C1 segment of cervical spinal cord (tissue), 14 donors: ENCODE data around the gene HNRNPC.
"Not testable (repeated sequence)": the region's sequence is repeated elsewhere in the genome, so short reads cannot be mapped to it uniquely, and the experiment has no call there.

Experiments
- DNase-seq, 14 donors: peaks; one replicate each; lab custom pipeline; 2025; lab: John Stamatoyannopoulos, UW

Gene HNRNPC

GRCh38 chr14:21213652-21214051 lies 55.6 kb downstream of the HNRNPC start:
- no peak for DNase-seq

GRCh38 chr14:21212824-21213223 lies 56.4 kb downstream of the HNRNPC start:
- DNase-seq: not testable (repeated sequence)

DNA sequence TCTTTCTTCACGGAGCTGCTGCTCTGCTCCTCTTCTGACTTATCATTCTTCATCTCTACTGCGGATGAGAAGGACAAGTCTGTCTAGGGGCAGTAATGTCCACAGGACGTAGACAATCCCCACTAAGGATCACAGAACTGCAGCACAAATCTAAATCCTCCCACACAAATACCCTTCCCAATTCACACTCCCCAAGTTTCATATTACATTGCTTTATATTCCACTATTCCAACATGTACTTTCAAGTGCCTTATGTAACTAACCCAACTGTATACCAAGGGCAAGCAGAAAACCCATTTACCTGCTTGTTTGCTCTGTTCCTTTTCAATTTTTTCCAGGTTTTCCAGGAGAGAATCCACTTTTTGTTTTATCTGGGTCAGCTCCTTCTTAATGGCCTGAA lies 57.7 kb downstream of the HNRNPC start:
- DNase-seq: no peak

GRCh38 chr14:21210023-21210422 lies 59.2 kb downstream of the HNRNPC start:
- DNase-seq: no peak

GRCh38 chr14:21209185-21209584 lies 60.1 kb downstream of the HNRNPC start:
- DNase-seq: no peak

DNA sequence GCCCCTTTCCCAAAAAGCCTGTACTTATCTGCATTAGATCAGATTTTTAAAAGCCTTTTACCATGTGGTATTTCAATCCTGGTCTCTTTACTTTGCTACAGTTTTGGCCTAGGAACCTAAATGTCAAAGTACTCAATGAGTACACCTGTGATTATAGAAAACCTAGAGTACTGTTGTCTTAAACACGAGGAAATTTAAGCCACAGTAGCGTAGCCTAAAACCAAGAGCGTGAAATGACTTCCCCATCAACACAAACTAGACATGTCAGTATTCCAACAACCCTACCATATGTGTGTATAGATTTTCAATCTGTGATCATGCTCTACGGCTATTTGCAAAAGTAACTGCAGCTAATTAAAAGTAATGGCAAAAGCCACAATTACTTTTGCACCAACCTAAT lies 60.7 kb downstream of the HNRNPC start:
- no peak for DNase-seq

- DNase-seq: no peak
These were observed 62.2 kb downstream of the HNRNPC start for GRCh38 chr14:21206753-21207684.

DNA sequence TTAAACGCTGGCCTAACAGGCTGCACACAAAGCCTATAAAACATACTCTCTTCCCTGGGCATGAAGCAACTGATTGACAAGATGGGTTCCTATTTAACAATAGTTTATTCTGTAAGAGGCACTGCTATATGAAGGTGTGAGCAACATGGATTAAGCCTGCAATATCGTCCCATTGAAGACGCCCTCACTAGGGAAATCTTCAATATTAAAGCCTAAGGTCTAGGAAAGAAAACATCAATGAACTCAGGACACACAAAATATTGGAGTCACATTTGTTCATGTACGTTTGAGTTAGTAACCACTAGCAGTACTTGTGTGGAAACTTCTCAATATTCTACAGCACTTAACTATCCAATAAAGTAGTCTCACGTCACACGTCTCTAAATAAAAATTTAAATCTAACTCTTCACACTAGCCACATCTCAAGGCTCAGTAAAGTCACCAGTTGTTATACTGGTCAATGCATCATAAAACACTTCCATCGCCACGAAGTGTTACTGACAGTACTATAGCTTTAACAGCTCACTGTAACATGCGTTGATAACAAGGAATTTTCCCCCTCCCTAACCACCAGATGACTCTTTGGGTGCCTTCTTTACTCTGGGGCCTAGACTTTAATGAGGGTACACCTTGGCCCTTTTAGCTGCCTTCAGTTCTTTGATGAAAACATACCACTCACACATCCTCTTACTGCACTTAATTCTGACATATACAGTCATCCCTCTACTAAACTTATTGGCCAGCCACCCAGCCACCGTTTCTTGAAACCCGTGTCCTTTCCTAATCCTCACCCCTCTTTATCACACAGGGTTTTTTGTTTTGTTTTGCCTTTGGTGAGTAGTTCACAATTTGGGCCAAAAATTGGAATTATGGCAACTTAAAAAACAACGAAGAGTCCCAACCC lies 63.3 kb downstream of the HNRNPC start:
- no peak for DNase-seq

- no peak for DNase-seq
These were observed 64.1 kb downstream of the HNRNPC start for GRCh38 chr14:21205026-21205677.

- no peak for DNase-seq
These were observed 64.8 kb downstream of the HNRNPC start for GRCh38 chr14:21204167-21205025.

GRCh38 chr14:21203470-21204166 lies 65.6 kb downstream of the HNRNPC start:
- no peak for DNase-seq

GRCh38 chr14:21202463-21203358 lies 66.5 kb downstream of the HNRNPC start:
- DNase-seq: no peak

DNA sequence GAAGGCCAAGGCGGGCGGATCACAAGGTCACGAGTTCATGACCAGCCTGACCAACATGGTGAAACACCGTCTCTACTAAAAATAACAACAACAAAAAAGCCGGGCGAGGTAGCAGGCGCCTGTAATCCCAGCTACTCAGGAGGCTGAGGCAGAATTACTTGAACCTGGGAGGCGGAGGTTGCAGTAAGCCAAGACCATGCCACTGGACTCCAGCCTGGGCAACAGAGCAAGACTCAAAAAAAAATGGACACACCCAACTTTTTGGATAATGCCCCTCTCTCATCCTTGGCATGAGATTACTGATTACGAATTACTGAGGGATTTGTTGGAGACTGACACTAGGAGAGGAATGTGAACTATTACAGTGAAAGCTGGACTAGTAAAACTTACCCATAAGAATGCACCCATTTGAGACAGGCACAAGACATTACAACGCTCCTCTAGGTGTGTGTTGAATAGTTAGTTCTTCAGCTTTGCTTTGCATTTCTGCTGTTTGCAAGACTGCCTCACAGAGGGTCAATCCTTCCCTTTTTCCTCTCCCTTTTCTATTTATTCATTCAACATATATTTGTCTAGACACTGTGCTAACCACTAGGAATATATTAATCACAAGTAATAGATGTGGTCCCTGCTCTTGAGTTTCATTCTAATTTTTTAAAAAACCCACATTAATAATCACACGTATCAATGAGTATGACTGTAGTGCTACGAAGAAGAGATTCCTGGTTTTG lies 67.3 kb downstream of the HNRNPC start:
- no peak for DNase-seq

- no peak for DNase-seq
These were observed 68.3 kb downstream of the HNRNPC start for GRCh38 chr14:21200752-21201461.

DNA sequence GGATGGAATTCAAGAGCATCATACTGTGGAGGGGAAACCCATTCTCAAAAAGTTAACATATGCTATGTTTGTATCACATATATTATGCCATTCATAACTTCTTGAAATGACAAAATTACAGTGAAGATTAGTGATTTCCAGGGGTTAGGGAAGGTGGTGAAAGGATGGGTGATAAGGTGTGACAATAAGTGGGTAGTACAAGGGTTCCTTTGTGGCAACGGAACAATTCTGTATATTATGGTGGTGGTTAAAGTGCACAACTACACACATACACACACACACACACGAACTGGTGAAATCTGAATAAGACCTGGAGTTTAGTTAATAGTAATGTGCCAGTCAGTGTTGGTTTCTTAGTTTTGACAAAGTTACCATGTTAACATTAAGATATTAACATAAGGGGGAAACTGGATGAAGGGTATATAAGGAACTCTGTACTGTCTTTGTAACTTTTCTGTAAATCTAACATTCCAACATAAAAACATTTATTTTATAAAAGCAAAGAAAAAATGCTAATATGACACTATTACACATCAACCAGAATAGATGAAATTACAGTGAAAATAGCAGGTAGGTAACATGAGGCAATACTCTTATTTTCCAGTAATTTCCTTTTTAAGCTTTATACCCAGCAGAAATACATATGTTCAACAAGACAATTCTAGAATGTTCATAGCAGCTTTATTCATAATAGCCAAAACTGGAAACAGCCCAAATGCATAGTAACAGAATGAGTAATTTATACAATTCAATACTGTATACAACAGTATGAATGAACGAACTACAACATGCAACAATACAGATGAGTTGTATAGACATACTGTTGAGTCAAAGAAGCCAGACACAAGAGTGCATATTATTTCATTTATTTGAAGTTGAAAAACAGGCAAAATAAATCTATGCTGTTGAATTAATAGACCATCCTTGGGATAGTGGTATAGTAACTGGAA lies 69.4 kb downstream of the HNRNPC start:
- DNase-seq: no peak

DNA sequence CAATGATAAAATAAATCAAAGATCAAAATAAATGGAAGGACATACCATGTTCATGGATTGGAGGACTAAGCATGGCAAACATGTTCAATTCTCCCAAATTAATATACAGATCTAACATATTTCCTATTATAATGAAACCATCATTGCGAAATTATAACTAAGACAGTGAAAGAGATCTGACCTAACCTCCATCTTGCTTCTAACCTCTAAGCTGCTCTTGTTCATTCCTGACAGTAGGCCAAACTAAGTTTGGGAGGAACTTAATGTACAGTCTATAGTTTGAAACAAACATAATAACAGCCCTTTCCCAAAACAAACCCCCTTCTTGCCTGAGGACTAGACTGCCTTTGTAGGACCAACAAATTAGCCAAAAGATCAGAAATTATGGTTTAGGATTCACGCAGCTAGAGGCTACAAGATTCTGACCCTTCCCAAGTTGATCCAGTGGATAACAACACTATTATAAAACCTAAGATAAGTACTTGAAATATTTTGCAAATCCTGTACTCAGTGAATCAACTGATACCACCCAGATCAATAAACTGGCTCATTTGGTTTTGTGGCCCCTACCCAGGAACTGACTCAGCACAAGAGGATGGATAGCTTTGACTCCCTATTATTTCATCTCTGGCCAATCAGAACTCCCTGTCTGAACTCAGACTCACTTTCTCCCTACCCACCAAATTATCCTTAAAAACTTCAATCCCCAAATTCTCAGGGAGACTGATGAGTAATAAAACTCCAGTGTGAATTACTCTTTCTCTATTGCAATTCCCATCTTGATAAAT lies 71.6 kb downstream of the HNRNPC start:
- DNase-seq: no peak
